Head of caudate nucleus (tissue), 42 donors: ENCODE measurements around the gene PRRC2C.
"Not testable (repeated sequence)": the region's sequence is repeated elsewhere in the genome, so short reads cannot be mapped to it uniquely, and the experiment has no call there.

Experiments used
- DNase-seq, 42 donors: peaks; one replicate each; pipeline versions ENCODE4 v3.0.0 to v3.0.0-alpha.2; 2020 to 2021; ENCODE audit warnings: mixed read lengths in 7 of 42
- intact Hi-C: fragments of 100-400 bp; cut with DNase I; formaldehyde crosslinking; loops from one replicate; pipeline ENCODE4 v1.15.0; 2022

Gene PRRC2C

GRCh38 chr1:171615122-171615906 lies 130.0 kb downstream of the PRRC2C start:
- intact Hi-C loops: not testable (repeated sequence)

GRCh38 chr1:171616586-171616985 lies 131.3 kb downstream of the PRRC2C start:
- DNase-seq: no peak
- intact Hi-C loops: no loop called here

More at GRCh38 chr1:171615122-171615906, 130.0 kb downstream of the PRRC2C start:
- DNase-seq: not testable (repeated sequence)

- intact Hi-C loops: no loop called here
- DNase-seq: no peak
These were observed 136.8 kb downstream of the PRRC2C start, which contains the start of gene MYOCOS for GRCh38 chr1:171622152-171622462. Gene MYOCOS, plus strand, starts transcription at chr1:171622243. Its CDS starts 1,641 bp downstream, at chr1:171623884.

GRCh38 chr1:171623651-171624331 lies 138.5 kb downstream of the PRRC2C start:
- DNase-seq: no peak
- intact Hi-C loops: no loop called here

- intact Hi-C loops: no loop called here
- DNase-seq: no peak
These were observed 139.9 kb downstream of the PRRC2C start for GRCh38 chr1:171625225-171625624.

GRCh38 chr1:171627020-171627419 lies 141.7 kb downstream of the PRRC2C start:
- DNase-seq: no peak
- intact Hi-C loops: no loop called here

GRCh38 chr1:171628225-171628624 lies 142.9 kb downstream of the PRRC2C start:
- intact Hi-C loops: no loop called here
- DNase-seq: no peak

GRCh38 chr1:171635661-171636060 lies 150.3 kb downstream of the PRRC2C start:
- DNase-seq: no peak
- intact Hi-C loops: no loop called here

- no peak for DNase-seq
- intact Hi-C loops: no loop called here
These were observed 150.8 kb downstream of the PRRC2C start for GRCh38 chr1:171636141-171636540.

GRCh38 chr1:171637928-171638576 lies 152.7 kb downstream of the PRRC2C start:
- intact Hi-C loops: no loop called here

GRCh38 chr1:171640225-171640624 lies 154.9 kb downstream of the PRRC2C start:
- no peak for DNase-seq
- intact Hi-C loops: no loop called here

More at GRCh38 chr1:171637928-171638576, 152.7 kb downstream of the PRRC2C start:
- no peak for DNase-seq

GRCh38 chr1:171641076-171641864 lies 155.9 kb downstream of the PRRC2C start:
- intact Hi-C loops: no loop called here
- DNase-seq: no peak

GRCh38 chr1:171642197-171642596 lies 156.9 kb downstream of the PRRC2C start:
- intact Hi-C loops: no loop called here

More at GRCh38 chr1:171642197-171642596, 156.9 kb downstream of the PRRC2C start:
- no peak for DNase-seq
